ENCODE results near the gene GARIN5B.
"Not testable (repeated sequence)": the region's sequence is repeated elsewhere in the genome, so short reads cannot be mapped to it uniquely, and the experiment has no call there.

The GARIN5B gene

DNA sequence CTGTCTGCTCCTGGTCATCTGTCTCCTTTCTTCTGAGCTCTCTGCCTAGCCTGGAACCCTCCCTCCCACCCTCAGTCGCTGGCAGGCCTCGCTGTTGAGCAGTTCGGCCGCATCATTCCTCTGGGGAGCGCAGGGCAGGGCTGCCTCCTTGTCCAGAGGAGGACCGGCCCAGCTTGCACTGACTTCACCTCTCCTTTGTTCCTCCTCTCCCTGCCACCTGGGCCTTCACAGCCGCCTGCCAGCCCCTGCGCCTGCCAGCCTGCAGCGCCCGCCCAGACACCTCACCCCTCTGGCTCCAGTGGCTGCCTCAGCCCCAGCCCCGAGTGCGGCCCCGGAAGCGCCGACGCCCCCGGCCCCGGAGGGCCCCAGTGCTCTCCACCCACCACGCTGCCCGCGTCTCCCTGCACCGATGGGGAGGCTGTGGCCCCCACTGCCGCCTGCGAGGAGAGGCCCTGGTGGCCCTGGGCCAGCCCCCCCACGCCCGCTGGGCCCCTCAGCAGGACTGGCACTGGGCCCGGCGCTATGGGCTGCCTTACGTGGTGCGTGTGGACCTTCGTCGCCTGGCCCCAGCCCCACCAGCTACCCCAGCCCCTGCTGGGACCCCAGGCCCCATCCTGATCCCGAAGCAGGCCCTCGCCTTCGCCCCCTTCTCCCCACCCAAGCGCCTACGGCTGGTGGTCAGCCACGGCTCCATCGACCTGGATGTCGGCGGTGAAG lies 16.2 kb downstream of the GARIN5B start:
- DNase-seq = no peak

DNA sequence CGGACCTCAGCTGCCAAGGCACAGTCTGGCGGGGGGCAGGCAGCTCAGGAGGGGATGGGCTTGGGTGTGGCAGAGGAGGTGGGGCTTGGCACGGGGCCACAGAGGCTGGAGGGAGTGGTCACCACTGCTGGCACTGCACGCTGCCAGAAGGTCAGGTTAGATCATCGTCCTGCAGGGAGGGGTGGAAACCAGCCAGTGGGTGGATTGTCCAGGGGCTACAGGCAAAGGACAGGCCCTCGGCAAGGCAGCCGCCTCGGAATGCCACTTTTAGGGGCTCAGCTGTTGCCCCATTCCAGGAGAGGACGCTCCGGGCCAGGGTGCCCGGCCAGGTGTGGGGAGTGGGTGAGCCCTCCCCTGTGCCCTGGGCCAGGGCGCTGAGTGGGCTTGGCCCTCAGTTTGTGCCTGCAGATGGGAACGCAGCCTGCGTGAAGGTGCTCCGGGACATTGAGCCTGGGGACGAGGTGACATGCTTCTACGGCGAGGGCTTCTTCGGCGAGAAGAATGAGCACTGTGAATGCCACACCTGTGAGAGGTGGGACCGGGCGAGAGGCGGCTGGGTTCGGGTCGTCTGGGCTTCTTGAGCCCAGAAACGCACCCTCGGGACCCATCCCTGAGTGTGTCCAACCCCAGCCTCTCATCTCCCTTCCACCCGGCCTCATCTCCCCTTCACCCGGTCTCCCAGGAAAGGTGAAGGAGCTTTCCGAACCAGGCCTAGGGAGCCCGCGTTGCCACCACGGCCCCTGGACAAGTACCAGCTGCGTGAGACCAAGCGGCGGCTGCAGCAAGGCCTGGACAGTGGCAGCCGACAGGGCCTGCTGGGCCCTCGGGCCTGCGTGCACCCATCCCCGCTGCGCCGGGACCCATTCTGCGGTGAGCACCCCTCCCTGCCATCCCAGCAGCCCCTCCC lies 17.0 kb downstream of the GARIN5B start:
- DNase-seq = no peak

DNA sequence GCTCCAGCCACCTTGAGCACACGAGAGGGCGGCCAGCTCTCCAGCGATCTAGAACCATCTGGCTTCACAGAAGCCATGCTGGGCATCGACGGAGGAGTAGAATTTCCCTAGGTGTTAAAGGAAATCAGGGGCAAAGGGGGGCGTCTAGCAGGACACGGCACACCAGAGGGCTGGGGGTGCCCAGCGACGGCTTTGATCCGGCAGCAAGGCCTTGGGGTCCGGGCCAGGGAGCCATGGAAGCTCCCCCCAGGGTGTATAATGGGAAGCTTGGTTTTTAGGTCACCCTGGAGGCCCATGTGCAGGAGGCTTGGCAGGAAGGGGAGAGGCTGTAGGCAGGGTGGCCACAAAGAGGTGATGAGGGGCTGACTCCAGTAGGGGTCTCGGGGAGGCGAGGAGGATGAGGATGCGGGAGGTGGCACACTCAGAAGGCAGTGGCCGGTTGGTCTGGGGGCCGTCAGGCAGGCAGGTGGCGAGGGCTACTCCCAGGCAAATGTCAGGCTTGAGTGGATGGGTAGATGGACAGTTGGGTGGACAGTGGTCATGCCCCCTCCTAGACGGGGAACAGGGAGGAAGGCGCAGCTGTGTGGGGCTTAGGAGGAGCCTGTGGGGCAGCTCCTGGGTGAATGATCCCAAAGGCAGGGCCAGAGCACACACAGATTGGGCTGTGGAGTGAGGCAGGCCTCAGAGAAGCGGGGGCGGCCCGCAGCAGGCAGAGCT lies 17.8 kb downstream of the GARIN5B start:
- no peak for DNase-seq

DNA sequence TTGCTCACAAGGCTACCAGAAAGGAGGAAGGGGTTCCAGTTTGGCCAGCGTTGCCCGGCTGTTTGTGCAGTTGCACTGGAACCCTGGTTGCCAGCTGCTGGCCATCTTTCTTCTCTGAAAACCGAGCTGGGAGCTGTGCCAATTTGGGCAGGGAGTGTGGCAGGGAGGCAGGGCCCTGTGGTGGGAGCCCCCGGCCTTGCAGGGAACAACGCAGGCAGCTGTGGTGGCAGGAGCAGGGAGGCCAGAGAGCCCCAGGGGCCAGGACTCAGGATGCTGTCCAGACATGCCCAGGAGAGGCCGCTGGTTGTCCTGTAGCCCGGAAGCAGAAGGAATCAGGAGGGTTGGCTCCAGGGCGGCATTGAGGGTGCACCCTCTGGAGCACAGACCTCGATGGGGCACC lies 18.6 kb downstream of the GARIN5B start:
- no peak for DNase-seq

DNA sequence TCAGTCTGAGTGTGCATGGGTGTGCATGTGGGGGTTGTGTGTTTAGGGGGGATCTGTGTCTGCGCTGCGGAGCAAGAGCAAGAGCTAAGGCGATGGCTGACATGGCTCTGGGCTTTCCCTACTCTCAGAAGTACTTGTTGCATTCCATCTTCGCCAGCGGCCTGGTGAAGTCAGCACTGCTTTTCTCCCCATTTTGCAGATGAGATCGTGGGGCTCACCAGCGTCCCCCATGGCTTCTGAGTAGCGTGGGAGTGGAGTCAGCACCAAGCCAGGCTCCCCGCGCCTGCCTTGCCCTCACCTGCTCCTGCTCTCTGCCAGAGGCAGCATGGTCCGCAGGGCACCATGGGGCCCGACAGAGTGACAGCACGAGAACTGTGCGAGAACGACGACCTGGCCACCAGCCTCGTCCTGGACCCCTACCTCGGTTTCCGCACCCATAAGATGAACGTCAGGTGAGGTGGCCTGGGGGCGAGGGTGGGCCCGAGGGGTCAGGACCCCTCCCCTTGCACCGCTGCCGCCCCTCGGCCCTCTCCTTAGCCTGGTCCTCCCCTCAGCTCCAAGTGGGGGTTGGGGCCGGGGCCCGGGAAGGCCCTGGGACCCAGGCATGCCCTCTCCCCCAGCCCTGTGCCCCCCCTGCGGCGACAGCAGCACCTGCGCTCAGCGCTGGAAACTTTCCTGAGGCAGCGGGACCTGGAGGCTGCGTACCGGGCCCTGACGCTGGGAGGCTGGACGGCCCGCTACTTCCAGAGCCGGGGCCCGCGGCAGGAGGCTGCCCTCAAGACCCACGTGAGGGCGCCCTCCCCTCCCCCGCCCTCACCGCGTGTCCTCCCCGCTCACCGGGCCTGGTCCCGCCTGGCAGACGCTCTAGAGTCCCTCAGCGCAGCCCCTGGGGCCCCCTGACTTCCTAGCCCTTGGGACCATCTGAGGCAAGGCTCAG lies 21.2 kb downstream of the GARIN5B start:
- DNase-seq = no peak

DNA sequence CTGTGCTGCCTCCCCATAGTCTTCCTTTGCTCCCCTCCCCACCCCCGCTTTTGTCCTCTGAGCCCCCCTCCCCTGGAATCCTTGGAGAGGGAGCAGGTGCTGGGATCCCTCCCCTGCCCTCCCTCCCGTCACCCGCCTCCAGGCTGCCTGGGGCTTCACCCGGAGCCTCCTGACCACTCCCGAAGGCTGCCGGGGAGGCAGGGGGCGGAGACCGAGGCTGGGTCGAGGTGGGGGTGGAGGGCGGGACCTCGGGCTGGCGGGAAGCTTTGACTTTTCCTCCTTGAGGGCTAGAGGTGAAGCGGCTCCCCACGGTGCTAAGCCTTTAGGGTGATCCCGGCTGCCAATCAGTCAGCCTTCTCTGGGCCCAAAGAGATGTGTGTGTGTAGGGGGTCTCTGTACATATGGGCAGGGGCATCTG lies 21.9 kb downstream of the GARIN5B start:
- DNase-seq = peak; percentile 87

DNA sequence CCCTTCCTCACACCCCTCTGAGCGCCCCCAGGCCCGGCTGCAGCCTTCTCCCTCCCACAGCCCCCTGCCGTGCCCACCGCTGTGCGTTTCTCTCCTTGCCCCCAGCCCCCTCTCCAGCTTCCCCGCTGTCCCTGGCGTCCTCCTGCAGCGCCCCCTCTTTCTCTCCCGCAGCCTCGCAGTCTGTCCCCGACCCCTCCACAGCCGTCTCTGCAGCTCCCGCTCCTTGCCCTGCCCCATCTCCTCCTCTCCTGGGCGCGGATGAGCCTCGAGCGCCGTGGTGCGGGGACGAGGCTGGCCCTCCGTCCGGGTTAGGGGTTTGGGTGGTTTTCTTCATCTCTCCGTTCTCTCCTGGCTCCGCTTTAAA lies 22.3 kb downstream of the GARIN5B start:
- no peak for DNase-seq

DNA sequence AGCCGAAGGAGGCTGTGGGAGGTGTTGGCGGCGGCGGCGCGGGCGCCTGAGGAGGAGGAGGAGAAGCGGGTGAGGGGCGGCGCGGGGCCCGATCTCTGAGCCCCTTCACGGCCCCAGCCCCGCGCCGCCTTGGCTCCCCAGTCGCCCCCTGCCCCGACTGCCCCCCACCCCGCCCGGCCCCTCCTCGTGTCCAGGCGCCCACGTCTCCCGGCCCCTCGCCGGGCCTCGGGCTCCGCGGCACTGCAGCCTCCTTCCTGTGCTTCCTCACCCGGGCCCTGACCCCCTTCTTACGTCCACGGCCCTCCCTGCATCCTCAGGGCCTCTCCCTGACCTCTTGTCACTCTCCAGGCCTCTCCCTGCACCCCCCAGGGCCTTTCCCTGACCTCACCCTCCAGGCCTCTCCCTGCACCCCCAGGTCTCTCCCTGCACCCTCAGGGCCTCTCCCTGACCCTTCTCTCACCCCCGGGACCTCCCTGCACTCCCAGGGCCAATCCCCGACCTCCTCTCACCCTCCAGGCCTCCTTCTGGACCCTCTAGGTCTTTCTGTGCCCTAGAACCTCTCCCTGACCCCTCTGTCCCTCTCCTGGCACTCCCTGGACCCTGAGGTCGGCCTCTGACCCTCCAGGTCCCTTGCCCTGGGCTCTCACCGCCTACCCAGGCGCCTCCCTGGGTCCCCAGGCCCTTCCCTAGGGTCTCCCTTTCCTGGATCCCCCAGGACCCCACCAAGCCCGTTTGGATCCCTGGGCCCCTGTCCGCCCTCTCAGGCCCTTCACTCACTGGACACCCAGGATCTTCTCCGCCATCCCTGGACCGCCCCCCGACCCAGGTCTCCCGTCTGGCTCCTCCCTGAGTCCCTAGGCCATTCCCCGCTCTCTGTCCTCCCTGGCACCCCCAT lies 22.9 kb downstream of the GARIN5B start:
- peak; percentile 66 for DNase-seq

DNA sequence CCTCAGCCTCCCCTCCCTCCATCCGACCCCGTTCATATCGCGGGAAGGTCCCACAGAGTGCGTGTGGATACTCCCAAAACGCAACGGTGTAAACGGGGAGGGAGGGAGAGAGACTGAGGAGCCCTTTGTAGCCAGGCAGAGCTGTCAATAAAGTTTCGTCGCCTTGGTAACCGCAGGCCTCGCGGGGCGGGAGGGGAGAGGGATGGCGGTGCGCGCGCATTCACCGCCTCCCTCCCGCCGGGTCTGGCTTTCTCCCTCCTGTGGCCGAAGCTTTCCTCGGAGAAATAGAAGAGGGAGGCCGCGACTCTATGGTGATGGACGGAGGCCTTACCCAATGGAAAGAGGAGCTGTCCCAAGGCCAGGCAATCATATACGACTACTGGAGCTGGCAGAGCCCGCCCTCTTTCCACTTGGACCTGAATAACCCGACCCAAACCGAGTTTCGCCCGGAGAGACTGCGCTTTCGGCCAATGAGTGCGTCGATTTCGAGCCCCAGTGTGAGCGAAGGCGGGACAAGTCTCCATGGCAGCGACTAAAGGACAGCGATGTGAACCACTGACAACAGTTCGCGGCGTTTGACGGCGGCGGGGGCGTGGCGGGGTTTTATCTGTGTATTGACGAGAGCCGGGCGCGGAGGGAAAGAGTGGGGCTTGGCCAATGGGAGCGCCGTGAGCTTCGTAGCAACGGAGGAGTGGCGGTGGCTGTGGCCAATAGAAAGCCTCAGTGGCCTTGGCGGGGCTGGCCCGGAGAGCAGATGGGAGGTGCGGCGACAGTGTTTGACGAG lies 23.8 kb downstream of the GARIN5B start, which contains the start of gene KMT5C:
Gene KMT5C, plus strand, starts transcription at position 772 of the 784 bp plus-strand sequence. CDS start 2,061 bp downstream, outside the sequence.
- DNase-seq = peak; percentile 100

DNA sequence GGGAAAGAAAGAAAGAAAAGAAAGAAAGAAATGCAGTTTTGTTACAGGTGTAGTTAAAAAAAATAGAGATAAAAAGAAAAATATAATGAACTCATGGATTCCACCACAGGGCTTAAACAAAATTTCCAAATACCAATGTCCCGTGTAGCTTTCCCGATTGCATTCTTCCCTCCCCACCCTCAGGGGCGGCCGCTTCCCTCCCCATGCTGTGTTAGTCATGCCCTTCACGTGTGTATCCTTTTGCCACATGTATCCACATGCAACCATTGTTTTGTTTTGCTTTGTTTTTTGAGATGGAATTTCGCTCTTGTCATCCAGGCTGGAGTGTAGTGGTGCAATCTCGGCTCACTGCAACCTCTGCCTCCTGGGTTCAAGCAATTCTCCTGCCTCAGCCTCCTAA lies 27.0 kb downstream of the GARIN5B start:
- DNase-seq = no peak

DNA sequence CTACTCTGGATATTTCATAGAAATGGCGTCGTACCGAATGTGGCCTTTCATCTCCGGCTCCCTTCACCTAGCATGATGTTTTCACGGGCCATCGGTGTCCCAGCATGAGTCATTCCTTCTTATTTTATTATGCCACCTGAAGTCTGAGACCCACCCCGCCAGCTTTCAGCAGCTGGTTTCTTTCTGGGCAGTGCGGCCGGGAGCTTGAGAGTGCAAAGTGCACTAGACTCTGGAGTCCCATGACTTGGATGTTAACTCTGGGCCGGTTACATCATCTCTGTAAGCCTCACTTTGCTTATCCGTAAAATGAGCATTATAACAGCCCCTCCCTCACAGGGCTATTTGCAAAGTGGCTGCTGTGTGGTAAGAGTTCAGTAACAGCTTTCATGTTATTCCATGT lies 29.2 kb downstream of the GARIN5B start:
- no peak for DNase-seq

DNA sequence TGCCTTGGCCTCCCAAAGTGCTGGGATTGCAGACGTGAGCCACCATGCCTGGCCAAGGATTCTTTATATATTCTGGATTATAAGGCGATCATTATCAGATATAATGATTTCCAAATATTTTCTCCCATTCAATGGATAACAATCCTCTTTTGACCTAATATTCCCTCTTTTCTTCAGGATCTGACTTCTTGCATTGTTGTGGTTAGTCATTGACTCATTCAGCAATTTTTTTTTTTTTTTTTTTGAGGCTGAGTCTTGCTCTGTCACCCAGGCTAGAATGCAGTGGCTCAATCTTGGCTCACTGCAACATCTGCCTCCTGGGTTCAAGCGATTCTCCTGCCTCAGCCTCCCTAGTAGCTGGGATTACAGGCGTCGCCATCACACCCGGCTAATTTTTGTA lies 33.3 kb downstream of the GARIN5B start:
- DNase-seq = not testable (repeated sequence)

DNA sequence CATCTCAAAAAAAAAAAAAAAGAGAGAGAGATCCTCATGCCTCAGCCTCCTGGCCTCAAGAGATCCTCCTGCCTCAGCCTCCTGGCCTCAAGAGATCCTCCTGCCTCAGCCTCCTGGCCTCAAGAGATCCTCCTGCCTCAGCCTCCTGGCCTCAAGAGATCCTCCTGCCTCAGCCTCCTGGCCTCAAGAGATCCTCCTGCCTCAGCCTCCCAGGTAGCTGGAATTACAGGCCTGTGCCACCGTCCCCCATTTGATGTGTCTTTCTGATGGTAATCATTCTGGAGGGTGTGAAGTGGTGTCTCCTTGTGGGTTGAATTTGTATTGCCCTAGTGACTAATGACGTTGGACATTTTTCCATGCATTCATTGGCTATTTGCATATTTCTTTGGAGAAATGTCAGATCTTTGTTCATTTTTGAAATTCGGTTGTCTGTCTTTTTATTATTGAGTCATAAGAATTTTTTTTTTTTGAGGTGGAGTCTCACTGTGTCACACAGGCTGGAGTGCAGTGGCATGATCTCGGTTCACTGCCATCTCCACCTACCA lies 34.2 kb downstream of the GARIN5B start:
- not testable (repeated sequence) for DNase-seq

DNA sequence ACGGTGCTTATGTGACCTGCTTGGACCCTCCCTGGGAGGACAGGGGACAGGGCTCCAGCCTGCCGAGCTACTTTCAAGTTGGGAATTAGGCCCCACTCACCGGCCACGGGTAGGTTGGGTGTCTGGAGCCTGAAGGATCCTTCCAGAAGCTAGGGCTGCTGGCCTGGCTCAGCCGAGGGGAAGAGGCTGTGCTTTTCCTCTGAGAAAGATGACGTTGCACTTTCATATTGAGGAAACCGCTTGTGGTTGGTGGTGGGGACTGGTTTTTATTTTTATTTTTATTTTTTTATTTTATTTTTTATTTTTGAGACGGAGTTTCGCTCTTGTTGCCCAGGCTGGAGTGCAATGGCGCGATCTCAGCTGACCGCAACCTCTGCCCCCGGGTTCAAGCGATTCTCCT lies 37.9 kb downstream of the GARIN5B start, which contains the start of gene TMEM150B:
Gene TMEM150B, minus strand, starts transcription at position 170 of the 400 bp plus-strand sequence. CDS start 4,305 bp downstream, outside the sequence.
- no peak for DNase-seq

DNA sequence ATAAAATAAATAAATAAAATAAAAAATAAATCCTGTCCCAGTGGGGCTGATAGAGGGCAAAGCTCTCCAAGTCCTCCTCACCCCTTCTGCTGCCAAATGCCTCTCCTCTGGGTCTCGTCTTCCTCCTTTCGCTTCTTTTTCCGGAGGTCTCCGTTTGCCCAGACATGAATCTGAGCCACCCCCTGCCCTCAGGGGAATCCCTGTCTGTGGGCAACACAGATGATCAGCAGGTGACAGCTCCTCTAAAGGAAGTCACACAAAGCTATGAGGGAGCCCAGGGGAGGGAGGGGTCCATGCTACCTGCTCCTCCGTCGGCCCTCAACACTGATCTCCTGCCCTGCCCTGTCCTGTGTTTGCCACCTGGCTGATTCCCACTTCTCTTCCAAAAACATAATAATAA lies 38.4 kb downstream of the GARIN5B start:
- no peak for DNase-seq

DNA sequence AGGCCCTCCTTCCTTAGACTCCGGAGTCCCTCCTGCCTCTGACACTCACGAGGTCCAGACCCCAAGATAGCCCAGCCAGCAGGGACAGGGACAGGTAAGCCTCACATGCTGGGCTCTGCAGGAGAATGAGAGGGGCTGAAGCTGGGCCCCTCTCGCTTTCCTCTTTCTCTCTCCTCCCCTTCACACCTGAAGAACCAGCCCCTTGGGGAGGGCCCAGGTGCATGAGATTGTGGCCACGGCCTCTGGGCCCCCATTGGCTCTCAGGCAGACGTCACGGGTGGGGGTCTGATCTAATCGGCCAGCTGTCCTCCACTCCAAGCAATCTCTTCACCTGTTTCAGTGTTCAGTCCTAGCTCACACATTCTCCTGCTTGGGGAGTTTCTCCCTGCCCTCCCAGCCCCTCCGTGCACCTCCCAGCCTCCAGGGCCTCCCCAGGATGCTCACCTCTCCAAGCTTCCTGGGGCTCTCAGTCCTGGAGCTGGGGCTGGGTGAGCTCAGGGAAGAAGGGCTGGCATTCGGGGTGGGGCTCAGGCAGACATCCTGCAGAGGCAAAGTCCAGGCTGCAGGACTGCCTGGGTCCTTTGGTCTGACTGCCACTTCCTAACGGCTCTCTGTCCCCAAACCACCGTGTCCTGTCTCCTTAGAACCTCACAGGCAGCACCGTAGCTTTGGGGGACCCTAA lies 40.7 kb downstream of the GARIN5B start:
- DNase-seq = no peak

DNA sequence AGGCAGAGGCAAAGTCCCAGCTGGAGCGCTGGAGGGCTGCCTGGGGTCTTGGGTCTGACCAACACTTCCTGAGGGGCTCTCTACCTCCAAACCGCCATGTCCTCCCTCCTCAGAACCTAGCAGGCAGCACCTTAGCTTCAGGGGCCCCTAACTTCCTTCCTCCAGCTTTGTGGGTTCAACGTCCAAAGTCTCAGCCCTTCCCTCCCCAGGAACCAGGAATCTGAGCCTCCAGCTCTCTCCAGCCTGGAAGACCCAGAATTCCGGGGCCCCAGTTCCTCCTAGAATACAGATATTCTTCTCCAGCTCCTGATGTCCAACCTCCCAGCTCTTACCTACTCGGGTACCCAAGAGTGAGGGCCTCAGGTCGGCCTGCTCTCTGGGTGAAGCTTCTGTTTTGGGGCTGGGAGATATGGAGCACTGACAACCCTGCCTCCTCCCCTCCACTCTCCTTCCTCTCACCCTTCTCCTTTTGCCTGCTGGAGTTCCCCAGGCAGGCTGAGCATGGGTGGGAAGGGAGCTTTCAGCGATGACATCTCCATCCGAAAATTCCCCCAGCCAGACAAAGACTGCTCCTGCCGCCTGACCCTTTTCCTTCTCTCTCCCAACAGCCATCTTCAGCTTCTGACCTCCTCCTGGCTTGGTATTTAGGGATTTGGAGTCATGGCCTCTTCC lies 41.5 kb downstream of the GARIN5B start:
- DNase-seq = no peak

DNA sequence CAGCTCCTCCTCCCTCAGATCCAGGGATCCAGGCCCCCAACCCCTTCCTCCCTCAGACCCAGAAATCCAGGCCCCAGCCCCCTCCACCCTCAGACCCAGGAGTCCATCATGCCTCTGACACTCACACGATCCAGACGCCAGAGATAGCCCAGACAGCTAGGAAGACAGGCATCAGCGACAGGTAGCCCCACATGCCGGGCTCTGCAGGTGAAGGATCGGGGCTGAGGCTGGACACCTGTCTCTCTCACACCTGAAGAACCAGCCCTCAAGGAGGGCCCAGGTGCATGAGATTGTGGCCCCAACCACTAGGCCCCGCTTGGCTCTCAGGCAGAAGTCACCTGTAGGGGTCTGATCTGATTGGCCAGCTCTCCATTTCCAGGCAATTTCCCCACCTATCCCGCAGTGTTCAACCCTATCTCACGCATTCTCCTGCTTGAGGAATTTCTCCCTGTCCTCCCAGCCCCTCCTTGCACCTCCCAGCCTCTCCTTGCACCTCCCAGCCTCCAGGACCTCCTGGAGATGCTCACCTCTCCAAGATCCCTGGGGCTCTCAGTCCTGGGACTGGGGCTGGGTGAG lies 42.1 kb downstream of the GARIN5B start:
- no peak for DNase-seq

Measured in eye (tissue), 1 donor.